ENCODE results near the gene SMARCA2. TPM values are rescaled to one million over a fixed set of nuclear protein-coding genes. Genes with fewer than 3 reads are reported as not detected.

Gene SMARCA2
- total RNA-seq, 1 donor from 2014 or later, result 98.0 TPM

DNA sequence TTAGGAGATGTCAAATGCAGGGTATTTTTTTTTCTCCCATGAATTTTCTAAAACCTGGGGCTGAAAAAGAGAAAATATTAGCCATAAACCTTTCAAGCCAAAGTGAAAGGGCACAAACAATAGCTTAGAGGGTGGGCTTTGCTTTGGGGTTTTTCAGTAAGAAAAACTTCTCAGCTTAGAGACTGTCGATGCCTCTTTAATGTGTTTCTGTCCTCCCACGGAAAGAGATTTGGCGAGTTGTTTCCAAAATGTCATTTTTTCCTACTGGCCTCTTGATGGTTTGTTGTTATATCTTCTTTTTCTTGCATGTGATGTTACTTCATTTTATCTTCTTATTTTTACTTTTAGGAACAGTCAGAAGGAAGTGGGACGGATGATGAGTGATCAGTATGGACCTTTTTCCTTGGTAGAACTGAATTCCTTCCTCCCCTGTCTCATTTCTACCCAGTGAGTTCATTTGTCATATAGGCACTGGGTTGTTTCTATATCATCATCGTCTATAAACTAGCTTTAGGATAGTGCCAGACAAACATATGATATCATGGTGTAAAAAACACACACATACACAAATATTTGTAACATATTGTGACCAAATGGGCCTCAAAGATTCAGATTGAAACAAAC is 177.3 kb downstream of the SMARCA2 start:
- H3K27me3 ChIP-seq (ENCODE audit: low read depth), result no peaks in the 10 kb centered on the region
- TF ChIP-seq, protein P1, sequence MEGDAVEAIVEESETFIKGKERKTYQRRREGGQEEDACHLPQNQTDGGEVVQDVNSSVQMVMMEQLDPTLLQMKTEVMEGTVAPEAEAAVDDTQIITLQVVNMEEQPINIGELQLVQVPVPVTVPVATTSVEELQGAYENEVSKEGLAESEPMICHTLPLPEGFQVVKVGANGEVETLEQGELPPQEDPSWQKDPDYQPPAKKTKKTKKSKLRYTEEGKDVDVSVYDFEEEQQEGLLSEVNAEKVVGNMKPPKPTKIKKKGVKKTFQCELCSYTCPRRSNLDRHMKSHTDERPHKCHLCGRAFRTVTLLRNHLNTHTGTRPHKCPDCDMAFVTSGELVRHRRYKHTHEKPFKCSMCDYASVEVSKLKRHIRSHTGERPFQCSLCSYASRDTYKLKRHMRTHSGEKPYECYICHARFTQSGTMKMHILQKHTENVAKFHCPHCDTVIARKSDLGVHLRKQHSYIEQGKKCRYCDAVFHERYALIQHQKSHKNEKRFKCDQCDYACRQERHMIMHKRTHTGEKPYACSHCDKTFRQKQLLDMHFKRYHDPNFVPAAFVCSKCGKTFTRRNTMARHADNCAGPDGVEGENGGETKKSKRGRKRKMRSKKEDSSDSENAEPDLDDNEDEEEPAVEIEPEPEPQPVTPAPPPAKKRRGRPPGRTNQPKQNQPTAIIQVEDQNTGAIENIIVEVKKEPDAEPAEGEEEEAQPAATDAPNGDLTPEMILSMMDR (IDR thresholded peaks at IDR 0.05; ENCODE audit: borderline replicate concordance), result no peak
- H3K4me1 ChIP-seq, result no peaks in the 10 kb centered on the region
- peaks cover 90% of the 10 kb centered on the region for H3K36me3 ChIP-seq
- DNase-seq, result no peak
- intact Hi-C loops (cut with micrococcal nuclease), result no loop called here
- no peaks in the 10 kb centered on the region for H3K9me3 ChIP-seq (replicated peaks)
- no peak overlapping the region for H3K4me3 ChIP-seq
- no peak overlapping the region for H3K27ac ChIP-seq (replicated peaks)

DNA sequence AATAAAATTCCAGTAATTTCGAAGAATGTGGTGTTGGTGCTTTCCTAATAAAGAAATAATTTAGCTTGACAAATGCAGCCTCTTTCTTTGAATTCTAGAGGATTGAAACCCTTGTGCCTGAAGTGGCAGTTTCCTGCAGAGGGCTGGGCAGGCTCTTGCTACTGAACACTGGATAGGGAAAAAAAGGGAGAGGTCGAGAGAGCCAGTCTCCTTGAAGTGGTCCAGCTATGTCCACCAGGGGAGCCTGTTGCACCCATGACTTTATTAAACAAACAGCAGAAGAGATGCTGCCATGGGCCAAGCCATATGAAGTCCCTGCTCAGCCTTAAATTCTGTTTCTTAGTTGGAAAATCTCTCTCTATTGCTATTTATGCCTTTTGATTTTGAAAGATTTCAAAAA is 178.4 kb downstream of the SMARCA2 start:
- no peaks in the 10 kb centered on the region for H3K9me3 ChIP-seq (replicated peaks)
- no peaks in the 10 kb centered on the region for H3K4me1 ChIP-seq
- H3K36me3 ChIP-seq, result peaks cover 90% of the 10 kb centered on the region
- H3K27ac ChIP-seq (replicated peaks), result no peak overlapping the region
- DNase-seq, result no peak
- intact Hi-C loops (cut with micrococcal nuclease), result no loop called here
- H3K4me3 ChIP-seq, result no peak overlapping the region
- TF ChIP-seq, protein P1 (IDR thresholded peaks at IDR 0.05; ENCODE audit: borderline replicate concordance), result no peak
- H3K27me3 ChIP-seq (ENCODE audit: low read depth), result no peaks in the 10 kb centered on the region

DNA sequence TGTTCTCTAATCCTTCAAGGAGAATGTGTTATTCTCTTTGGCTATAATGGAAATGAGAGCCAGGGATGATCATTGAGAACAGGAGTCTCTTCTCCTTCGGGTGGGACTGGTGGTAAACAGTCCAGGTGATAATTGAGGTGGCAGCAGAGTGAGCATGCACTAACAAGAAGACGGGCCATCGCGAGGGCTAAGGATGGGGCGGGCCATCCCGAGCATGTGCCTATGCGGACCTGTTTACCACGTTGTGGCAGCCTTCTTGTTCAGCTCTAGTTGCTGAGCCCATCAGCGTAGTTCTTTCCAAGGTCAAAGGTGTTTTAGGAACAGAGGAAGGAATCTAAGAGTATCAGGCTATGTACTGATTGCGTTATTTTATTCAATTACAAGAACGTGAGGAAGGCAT is 180.1 kb downstream of the SMARCA2 start:
- no peaks in the 10 kb centered on the region for H3K4me1 ChIP-seq
- no peaks in the 10 kb centered on the region for H3K27me3 ChIP-seq (ENCODE audit: low read depth)
- TF ChIP-seq, protein P1 (IDR thresholded peaks at IDR 0.05; ENCODE audit: borderline replicate concordance), result no peak
- intact Hi-C loops (cut with micrococcal nuclease), result no loop called here
- no peak overlapping the region for H3K27ac ChIP-seq (replicated peaks)
- H3K9me3 ChIP-seq (replicated peaks), result peaks cover 6% of the 10 kb centered on the region
- no peak overlapping the region for H3K4me3 ChIP-seq
- no peak for DNase-seq
- peaks cover 83% of the 10 kb centered on the region for H3K36me3 ChIP-seq

DNA sequence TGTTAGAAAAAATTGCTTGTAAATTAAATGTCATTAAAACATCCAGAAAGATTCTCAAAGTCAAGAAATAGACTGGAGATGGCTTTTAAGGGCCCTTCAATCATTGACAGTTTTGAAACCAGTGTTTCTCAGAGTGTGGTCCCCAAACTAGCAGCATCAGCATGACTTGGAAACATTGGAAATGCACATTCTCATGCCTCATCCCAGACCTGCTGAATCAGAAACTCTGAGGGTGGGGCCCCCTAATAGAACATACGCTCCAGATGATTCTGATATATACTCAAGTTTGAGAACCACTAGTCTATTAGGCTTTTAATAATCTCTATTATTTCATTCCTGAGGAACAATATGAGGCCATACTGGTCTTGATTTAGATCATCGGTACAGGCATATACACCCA is 181.6 kb downstream of the SMARCA2 start:
- Histone ChIP-seq H3K27ac (replicated peaks) (no peak overlapping the region), H3K4me3 (no peak overlapping the region), H3K4me1 (no peaks in the 10 kb centered on the region), H3K9me3 (replicated peaks) (peaks cover 12% of the 10 kb centered on the region), H3K36me3 (peaks cover 72% of the 10 kb centered on the region), H3K27me3 (ENCODE audit: low read depth) (no peaks in the 10 kb centered on the region)
- intact Hi-C loops (cut with micrococcal nuclease), result no loop called here
- no peak for DNase-seq
- TF ChIP-seq, protein P1 (IDR thresholded peaks at IDR 0.05; ENCODE audit: borderline replicate concordance), result no peak

DNA sequence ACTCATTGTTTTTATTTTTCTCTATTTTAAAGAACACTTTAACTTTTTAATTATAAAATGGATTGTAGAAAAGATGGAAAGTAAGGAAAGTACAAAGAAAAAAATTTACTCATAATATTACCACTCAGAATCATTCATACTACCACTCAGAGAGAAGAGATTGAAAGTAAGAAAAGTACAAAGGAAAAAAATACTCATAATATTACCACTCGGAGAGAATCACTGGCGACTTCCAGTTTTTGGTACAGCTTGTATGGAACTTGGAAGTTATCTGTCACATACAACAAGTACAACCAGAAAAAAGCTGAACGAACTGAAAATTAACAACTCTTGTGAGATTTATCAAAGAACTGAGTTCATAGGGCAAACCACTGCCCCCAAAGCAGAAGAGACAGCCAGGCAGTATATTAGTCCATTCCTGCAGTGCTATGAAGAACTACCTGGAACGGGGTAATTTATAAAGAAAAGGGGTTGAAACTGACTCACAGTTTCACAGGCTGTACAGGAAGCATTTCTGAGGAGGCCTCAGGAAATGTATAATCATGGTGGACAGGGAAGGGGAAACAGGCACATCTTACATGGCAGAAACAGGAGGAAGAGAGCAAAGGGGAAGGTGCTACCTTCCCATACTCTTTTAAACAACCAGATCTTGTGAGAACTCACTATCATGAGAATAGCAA is 183.9 kb downstream of the SMARCA2 start:
- Histone ChIP-seq H3K27ac (replicated peaks) (no peak overlapping the region), H3K27me3 (ENCODE audit: low read depth) (no peaks in the 10 kb centered on the region), H3K4me3 (no peak overlapping the region), H3K9me3 (replicated peaks) (peaks cover 21% of the 10 kb centered on the region), H3K36me3 (peaks cover 50% of the 10 kb centered on the region), H3K4me1 (no peaks in the 10 kb centered on the region)
- DNase-seq, result no peak
- TF ChIP-seq, protein P1 (IDR thresholded peaks at IDR 0.05; ENCODE audit: borderline replicate concordance), result no peak
- intact Hi-C loops (cut with micrococcal nuclease), result no loop called here

Measured in left ventricle myocardium inferior (tissue), 1 donor.